Measurements from ENCODE around the gene SLAMF9.

DNA sequence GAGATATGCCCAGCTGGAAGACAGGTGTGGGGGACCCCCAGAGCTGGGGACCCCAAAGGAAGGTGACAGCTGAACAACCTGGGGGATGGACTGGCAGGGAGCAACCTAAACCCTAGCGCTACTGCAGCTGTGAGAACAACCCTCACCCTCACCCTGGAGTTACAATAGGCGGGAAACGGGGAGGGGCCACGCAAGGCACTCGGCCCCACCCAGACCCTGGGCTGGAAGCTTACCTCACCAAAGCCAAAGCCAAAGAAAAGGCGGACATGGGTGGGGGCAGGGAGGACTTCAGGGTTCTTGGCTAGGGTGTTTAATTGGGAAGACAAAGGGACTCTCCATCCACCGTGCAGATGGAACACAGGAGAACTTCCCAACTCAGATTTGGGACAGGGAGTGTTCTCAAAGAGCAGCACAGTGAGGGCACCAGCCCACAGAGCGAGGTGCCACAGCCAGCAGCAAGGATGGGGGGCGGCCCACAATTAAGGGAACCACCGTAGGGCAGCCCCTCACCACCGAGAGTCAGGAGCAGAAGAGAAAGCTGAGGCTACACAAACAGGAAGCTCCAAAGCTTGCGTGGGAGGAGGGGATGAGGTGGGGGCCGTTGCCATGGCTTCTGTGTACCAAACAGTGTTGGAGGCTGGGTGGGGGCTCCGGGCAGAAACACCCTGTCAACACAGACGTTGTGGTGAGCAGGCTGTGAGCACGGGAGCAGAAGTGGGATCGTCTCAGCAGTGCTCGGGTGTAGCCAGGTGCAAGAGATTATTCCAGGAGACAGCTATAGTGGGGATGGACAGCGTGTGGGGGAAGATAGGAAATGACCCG is 30.6 kb downstream of the SLAMF9 start:
- no peak for TF ChIP-seq CTCF (optimal IDR thresholded peaks at IDR 0.05 in 1 of 3, IDR thresholded peaks at IDR 0.05 in 1 of 3, conservative IDR thresholded peaks at IDR 0.05 in 1 of 3; ENCODE audit: extremely low read depth in 1 of 3, insufficient read depth in 2 of 3, low read length in 3 of 3)
- no peak for TF ChIP-seq EZH2 (IDR thresholded peaks at IDR 0.05; ENCODE audit: low read length)
